IMR-90 (cell line): ENCODE measurements around the gene UBL4A. TPM values are rescaled to one million over a fixed set of nuclear protein-coding genes. Genes with fewer than 3 reads are reported as not detected.

ENCODE experiments used
- ATAC-seq: fragments of 200-7000 bp; cut with Tn5 transposase; 2 replicates; pipeline ENCODE4 v1.9.1; 2020; ENCODE audit warnings: low read depth, mild to moderate bottlenecking, moderate library complexity
- BruUV-seq: library from RNA; stranded (reverse); fragments of 400-500 nt; replicated peaks from 2 replicates; lab custom pipeline; 2021; lab: Mats Ljungman, UMichigan
- CTCF ChIA-PET: fragments of 300-600 bp; formaldehyde crosslinking; extraction: SDS; loops from one replicate; lab custom pipeline; 2021; ENCODE audit warnings: antibody characterized with exemption; lab: Yijun Ruan, JAX
- POLR2A ChIA-PET: fragments of 300-600 bp; sonication (Branson Sonifier 250); formaldehyde crosslinking; loops from one replicate; lab custom pipeline; 2022; ENCODE audit warnings: antibody characterized with exemption; ENCODE audit not compliant: unreplicated experiment; lab: Charles Lee
- DNase-seq: peaks from one replicate; pipeline ENCODE4 v3.0.0; 2013
- H2AFZ ChIP-seq: replicated peaks from 2 replicates; pipeline ENCODE3; 2013; ENCODE audit warnings: low read length, mild to moderate bottlenecking; ENCODE audit not compliant: poor library complexity
- H2AK5ac ChIP-seq: 2 replicates; pipeline ENCODE4 v1.6.1; 2013; ENCODE audit warnings: low read depth, low read length, inconsistent platforms
- H2AK9ac ChIP-seq: replicated peaks from 2 replicates; pipeline ENCODE3; 2013; ENCODE audit warnings: mild to moderate bottlenecking, low read depth, low read length, moderate library complexity; ENCODE audit not compliant: poor library complexity
- H2BK120ac ChIP-seq: 2 replicates; pipeline ENCODE4 v1.6.1; 2013; ENCODE audit warnings: low read depth, low read length, inconsistent platforms
- H2BK15ac ChIP-seq: 3 replicates; pipeline ENCODE4 v1.6.1; 2013; ENCODE audit warnings: low read depth, low read length, inconsistent platforms
- H2BK20ac ChIP-seq: 2 replicates; pipeline ENCODE4 v1.6.1; 2013; ENCODE audit warnings: low read depth, mild to moderate bottlenecking, inconsistent platforms, low read length, moderate library complexity
- H2BK5ac ChIP-seq: 2 replicates; pipeline ENCODE4 v1.6.1; 2013; ENCODE audit warnings: mild to moderate bottlenecking, low read depth, low read length, inconsistent platforms; ENCODE audit not compliant: poor library complexity, severe bottlenecking
- H3K14ac ChIP-seq: replicated peaks from 2 replicates; pipeline ENCODE4 v1.6.1; 2013; ENCODE audit warnings: low read depth, low read length, inconsistent platforms
- H3K18ac ChIP-seq: 2 replicates; pipeline ENCODE4 v1.6.1; 2013; ENCODE audit warnings: low read depth, low read length, control low read depth
- H3K23ac ChIP-seq: 2 replicates; pipeline ENCODE4 v1.6.1; 2013; ENCODE audit warnings: low read depth, low read length, inconsistent platforms
- H3K27ac ChIP-seq: 2 replicates; pipeline ENCODE4 v1.5.1; 2013; ENCODE audit warnings: mild to moderate bottlenecking, control low read depth, low read length; ENCODE audit not compliant: insufficient read depth
- H3K27me3 ChIP-seq: 2 replicates; pipeline ENCODE4 v1.6.1; 2013; ENCODE audit warnings: low read length; ENCODE audit not compliant: control insufficient read depth, insufficient read depth
- H3K36me3 ChIP-seq: 2 replicates; pipeline ENCODE4 v1.6.1; 2013; ENCODE audit warnings: low read length, mixed read lengths; ENCODE audit not compliant: control insufficient read depth, insufficient read depth
- H3K4ac ChIP-seq: 2 replicates; pipeline ENCODE4 v1.6.1; 2013; ENCODE audit warnings: low read depth, low read length, inconsistent platforms
- H3K4me1 ChIP-seq: 2 replicates; pipeline ENCODE4 v1.6.1; 2013; ENCODE audit warnings: low read length, mixed read lengths; ENCODE audit not compliant: control insufficient read depth, insufficient read depth
- H3K4me2 ChIP-seq: 2 replicates; pipeline ENCODE4 v1.6.1; 2013; ENCODE audit warnings: low read depth, mild to moderate bottlenecking, control low read depth, low read length, moderate library complexity
- H3K4me3 ChIP-seq: 2 replicates; pipeline ENCODE4 v1.5.1; 2013; ENCODE audit warnings: low read depth, mild to moderate bottlenecking, control low read depth, low read length, moderate library complexity; ENCODE audit not compliant: insufficient read depth
- H3K56ac ChIP-seq: 2 replicates; pipeline ENCODE4 v1.6.1; 2013; ENCODE audit warnings: low read length, inconsistent platforms; ENCODE audit not compliant: insufficient read depth; ENCODE audit errors: extremely low read depth
- H3K79me1 ChIP-seq, 2 experiments: 2 replicates each; pipeline ENCODE4 v1.6.1; 2013; ENCODE audit warnings: low read length in 2 of 2, inconsistent platforms in 1 of 2, low read depth in 1 of 2
- H3K9ac ChIP-seq: 2 replicates; pipeline ENCODE4 v1.6.1; 2013; ENCODE audit warnings: low read depth, low read length, control low read depth
- H3K9me1 ChIP-seq: 2 replicates; pipeline ENCODE4 v1.6.1; 2013; ENCODE audit warnings: low read length, inconsistent platforms; ENCODE audit not compliant: insufficient read depth
- H3K9me3 ChIP-seq: 2 replicates; pipeline ENCODE4 v1.6.1; 2013; ENCODE audit warnings: low read length; ENCODE audit not compliant: control insufficient read depth, insufficient read depth
- H4K20me1 ChIP-seq: 2 replicates; pipeline ENCODE4 v1.6.1; 2013; ENCODE audit warnings: low read length, inconsistent platforms; ENCODE audit not compliant: insufficient read depth
- H4K5ac ChIP-seq: 2 replicates; pipeline ENCODE4 v1.6.1; 2013; ENCODE audit warnings: mild to moderate bottlenecking, low read depth, low read length, control low read depth
- H4K8ac ChIP-seq, 2 experiments: 2 replicates each; pipeline ENCODE4 v1.6.1; 2013; ENCODE audit warnings: low read depth in 2 of 2, low read length in 2 of 2, control low read depth in 1 of 2, inconsistent platforms in 1 of 2
- H4K91ac ChIP-seq: 2 replicates; pipeline ENCODE4 v1.6.1; 2013; ENCODE audit warnings: low read depth, low read length, inconsistent platforms; ENCODE audit not compliant: insufficient read depth
- MAFK ChIP-seq: IDR thresholded peaks from 2 replicates; pipeline ENCODE4 v1.6.1; 2012; ENCODE audit warnings: low read depth, low read length, improper control_type of control experiment
- SMC3 ChIP-seq: fragments of 150-350 bp; IDR thresholded peaks from 2 replicates; pipeline ENCODE4 v1.6.1; 2016; ENCODE audit warnings: low read depth, mild to moderate bottlenecking, antibody characterized with exemption, low read length, moderate library complexity
- WGBS, 2 experiments: methylation state at CpG; one replicate each; pipeline versions ENCODE4 v1.1.5 to v1.1.7; 2013; ENCODE audit warnings: missing lambda C conversion rate in 2 of 2; ENCODE audit not compliant: insufficient read length in 1 of 2; ENCODE audit errors: extremely low coverage in 2 of 2; 5-methylcytosine and 5-hydroxymethylcytosine counted together
- dilution Hi-C: fragments of 300-500 bp; cut with HindIII; formaldehyde crosslinking; loops from one replicate; pipeline ENCODE4 v1.14.3; 2018; ENCODE audit warnings: low sequenced_read_pairs; ENCODE audit not compliant: unreplicated experiment
- in situ Hi-C: fragments of 300-500 bp; cut with MboI; formaldehyde crosslinking; loops from 3 replicates; pipeline ENCODE4 v1.14.3; 2019; ENCODE audit warnings: low sequenced_read_pairs, inconsistent platforms, mixed read lengths
- intact Hi-C: fragments of 100-400 bp; cut with micrococcal nuclease; formaldehyde crosslinking; loops from 2 replicates; pipeline ENCODE4 v1.10.0; 2022
- polyA plus RNA-seq, 3 experiments: library from polyadenylated mRNA; depleted of rRNA; stranded (reverse); fragments of >200 nt; gene quantifications; 2 replicates each; pipeline ENCODE4 v1.2.3, GENCODE V29; 2012; ENCODE audit warnings: low replicate concordance in 1 of 3
- total RNA-seq: library from RNA; depleted of rRNA; stranded (reverse); fragments of >200 nt; gene quantifications from 2 replicates; pipeline ENCODE4 v1.2.3, GENCODE V29; 2012
- TF ChIP-seq, protein P1 (sequence below): fragments of 150-350 bp; IDR thresholded peaks from 2 replicates; pipeline ENCODE4 v1.6.1; 2017; ENCODE audit warnings: mild to moderate bottlenecking, antibody characterized with exemption, low read length, low read depth

UBL4A gene
- total and polyA plus RNA-seq, 2 of the 4 experiments (the other 2 are of a cell fraction), result 24.6 to 28.3 TPM

- ATAC-seq, result peak; percentile 28
Observed at GRCh38 chrX:154459832-154460231, 26.6 kb downstream of the UBL4A start.

More at GRCh38 chrX:154459832-154460231, 26.6 kb downstream of the UBL4A start:
- no peak for TF ChIP-seq SMC3
- TF ChIP-seq MAFK, result no peak
- TF ChIP-seq, protein P1, sequence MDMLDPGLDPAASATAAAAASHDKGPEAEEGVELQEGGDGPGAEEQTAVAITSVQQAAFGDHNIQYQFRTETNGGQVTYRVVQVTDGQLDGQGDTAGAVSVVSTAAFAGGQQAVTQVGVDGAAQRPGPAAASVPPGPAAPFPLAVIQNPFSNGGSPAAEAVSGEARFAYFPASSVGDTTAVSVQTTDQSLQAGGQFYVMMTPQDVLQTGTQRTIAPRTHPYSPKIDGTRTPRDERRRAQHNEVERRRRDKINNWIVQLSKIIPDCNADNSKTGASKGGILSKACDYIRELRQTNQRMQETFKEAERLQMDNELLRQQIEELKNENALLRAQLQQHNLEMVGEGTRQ, result no peak
- H3K9me3 ChIP-seq, result no peaks in the 10 kb centered on the region; the same call in 1 of the 2 replicates
- H3K56ac ChIP-seq, result 0 out of 2 replicates have a peak overlapping the region, but pooled peaks have one; percentile 3
- POLR2A ChIA-PET, result no interaction called here
- H2AFZ ChIP-seq, result peak overlapping the region; percentile 72
- H2BK20ac ChIP-seq, result no peak overlapping the region
- no peak overlapping the region for H4K8ac ChIP-seq
- H2BK5ac ChIP-seq, result peak overlapping the region; percentile 26
- H3K4ac ChIP-seq, result no peak overlapping the region
- H3K9ac ChIP-seq, result peak overlapping the region; percentile 58
- peak overlapping the region; percentile 16; the same call in 1 of the 2 replicates for H3K27ac ChIP-seq
- 35% methylated on average over 4 of the region's 14 CpGs; no CpG with 5 or more reads in 1 of the 2 experiments for WGBS, 2 experiments
- no peak overlapping the region for H4K5ac ChIP-seq
- 0 out of 2 replicates have a peak overlapping the region, but pooled peaks have one; percentile 28 for H2AK5ac ChIP-seq
- H2BK15ac ChIP-seq, result no peak overlapping the region
- H2AK9ac ChIP-seq, result peak overlapping the region; percentile 96
- no peak overlapping the region for H3K18ac ChIP-seq
- peaks cover 40% of the 10 kb centered on the region for H3K36me3 ChIP-seq
- peaks cover 39% of the 10 kb centered on the region for H4K20me1 ChIP-seq
- peaks cover 0 to 16% of the 10 kb centered on the region in 2 experiments; a peak in 3 of 4 replicates for H3K79me1 ChIP-seq
- H3K4me3 ChIP-seq, result peak overlapping the region; percentile 74
- peak overlapping the region; percentile 83 for H3K4me2 ChIP-seq
- DNase-seq, result no peak
- BruUV-seq, result no TSS peak
- no peak overlapping the region; the same call in 1 of the 2 replicates for H3K23ac ChIP-seq
- CTCF ChIA-PET, result interaction anchor here (1.9 kb wide), 1 partner anchor 67 kb away, joined by 5 read pairs; no protein-coding TSS in a partner anchor
- H2BK120ac ChIP-seq, result no peak overlapping the region
- peaks cover 4% of the 10 kb centered on the region; the same call in 1 of the 2 replicates for H3K4me1 ChIP-seq
- no peaks in the 10 kb centered on the region for H3K27me3 ChIP-seq
- intact Hi-C loops, result no loop called here
- H3K9me1 ChIP-seq, result no peaks in the 10 kb centered on the region
- dilution Hi-C loops, result no loop called here
- no peak overlapping the region; the same call in 1 of the 2 replicates for H4K91ac ChIP-seq
- in situ Hi-C loops, result no loop called here
- no peak overlapping the region for H3K14ac ChIP-seq
